Osteocyte (in vitro differentiated cells): ENCODE data around the gene FOXC2. TPM values are rescaled to one million over a fixed set of nuclear protein-coding genes. Genes with fewer than 3 reads are reported as not detected.

Source experiments
- DNase-seq: peaks from one replicate; pipeline ENCODE4 v3.0.0; 2021; ENCODE audit warnings: mixed read lengths; ENCODE audit not compliant: unreplicated experiment; ENCODE audit errors: extremely low spot score
- H3K27ac Mint-ChIP-seq: one replicate; pipeline ENCODE4 v1.8.0; 2021; ENCODE audit warnings: mild to moderate bottlenecking, mixed read lengths; ENCODE audit not compliant: unreplicated experiment
- H3K27me3 Mint-ChIP-seq: one replicate; pipeline ENCODE4 v1.8.0; 2021; ENCODE audit warnings: mixed read lengths; ENCODE audit not compliant: unreplicated experiment
- H3K36me3 Mint-ChIP-seq: one replicate; pipeline ENCODE4 v1.8.0; 2021; ENCODE audit warnings: mixed read lengths; ENCODE audit not compliant: unreplicated experiment
- H3K4me1 Mint-ChIP-seq: one replicate; pipeline ENCODE4 v1.8.0; 2021; ENCODE audit warnings: mixed read lengths; ENCODE audit not compliant: unreplicated experiment
- H3K4me3 Mint-ChIP-seq: one replicate; pipeline ENCODE4 v1.8.0; 2021; ENCODE audit warnings: mild to moderate bottlenecking, moderate library complexity, mixed read lengths; ENCODE audit not compliant: unreplicated experiment
- H3K9me3 Mint-ChIP-seq: one replicate; pipeline ENCODE4 v1.8.0; 2021; ENCODE audit warnings: mixed read lengths; ENCODE audit not compliant: unreplicated experiment
- total RNA-seq: library from RNA; stranded (reverse); gene quantifications from 2 replicates; pipeline ENCODE4 v1.2.1, GENCODE V29; 2021
- TF ChIP-seq, protein P1 (sequence below): fragments of 200-600 bp; sonication (generic); IDR thresholded peaks from 2 replicates; pipeline ENCODE4 v1.5.0; 2021; ENCODE audit warnings: antibody characterized with exemption, mild to moderate bottlenecking, moderate library complexity

Gene FOXC2
- total RNA-seq, 1 donor from 2014 or later: 93.4 TPM

DNA sequence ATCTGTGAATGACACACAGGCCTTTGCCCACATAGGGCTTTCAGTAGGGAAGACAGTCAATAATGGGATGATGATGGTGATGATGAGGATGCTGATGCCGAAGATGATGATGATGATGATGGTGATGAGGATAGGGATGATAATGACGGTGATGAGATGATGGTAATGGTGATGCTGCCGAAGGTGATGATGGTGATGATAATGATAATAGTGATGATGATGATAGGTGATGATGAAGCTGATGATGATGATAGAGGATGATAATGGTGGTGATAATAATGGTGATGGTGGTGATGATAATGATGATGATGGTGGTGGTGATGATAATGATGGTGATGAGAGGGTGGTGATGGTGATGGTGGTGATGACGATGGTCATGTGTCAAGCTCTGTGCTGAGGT is 24.6 kb downstream of the FOXC2 start:
- no peak overlapping the region for H3K27ac Mint-ChIP-seq
- no peak overlapping the region for H3K4me3 Mint-ChIP-seq
- DNase-seq: no peak
- TF ChIP-seq, protein P1, sequence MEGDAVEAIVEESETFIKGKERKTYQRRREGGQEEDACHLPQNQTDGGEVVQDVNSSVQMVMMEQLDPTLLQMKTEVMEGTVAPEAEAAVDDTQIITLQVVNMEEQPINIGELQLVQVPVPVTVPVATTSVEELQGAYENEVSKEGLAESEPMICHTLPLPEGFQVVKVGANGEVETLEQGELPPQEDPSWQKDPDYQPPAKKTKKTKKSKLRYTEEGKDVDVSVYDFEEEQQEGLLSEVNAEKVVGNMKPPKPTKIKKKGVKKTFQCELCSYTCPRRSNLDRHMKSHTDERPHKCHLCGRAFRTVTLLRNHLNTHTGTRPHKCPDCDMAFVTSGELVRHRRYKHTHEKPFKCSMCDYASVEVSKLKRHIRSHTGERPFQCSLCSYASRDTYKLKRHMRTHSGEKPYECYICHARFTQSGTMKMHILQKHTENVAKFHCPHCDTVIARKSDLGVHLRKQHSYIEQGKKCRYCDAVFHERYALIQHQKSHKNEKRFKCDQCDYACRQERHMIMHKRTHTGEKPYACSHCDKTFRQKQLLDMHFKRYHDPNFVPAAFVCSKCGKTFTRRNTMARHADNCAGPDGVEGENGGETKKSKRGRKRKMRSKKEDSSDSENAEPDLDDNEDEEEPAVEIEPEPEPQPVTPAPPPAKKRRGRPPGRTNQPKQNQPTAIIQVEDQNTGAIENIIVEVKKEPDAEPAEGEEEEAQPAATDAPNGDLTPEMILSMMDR: no peak
- peaks cover 36% of the 10 kb centered on the region for H3K4me1 Mint-ChIP-seq
- H3K36me3 Mint-ChIP-seq: peaks cover 6% of the 10 kb centered on the region
- no peaks in the 10 kb centered on the region for H3K9me3 Mint-ChIP-seq
- H3K27me3 Mint-ChIP-seq: no peaks in the 10 kb centered on the region

DNA sequence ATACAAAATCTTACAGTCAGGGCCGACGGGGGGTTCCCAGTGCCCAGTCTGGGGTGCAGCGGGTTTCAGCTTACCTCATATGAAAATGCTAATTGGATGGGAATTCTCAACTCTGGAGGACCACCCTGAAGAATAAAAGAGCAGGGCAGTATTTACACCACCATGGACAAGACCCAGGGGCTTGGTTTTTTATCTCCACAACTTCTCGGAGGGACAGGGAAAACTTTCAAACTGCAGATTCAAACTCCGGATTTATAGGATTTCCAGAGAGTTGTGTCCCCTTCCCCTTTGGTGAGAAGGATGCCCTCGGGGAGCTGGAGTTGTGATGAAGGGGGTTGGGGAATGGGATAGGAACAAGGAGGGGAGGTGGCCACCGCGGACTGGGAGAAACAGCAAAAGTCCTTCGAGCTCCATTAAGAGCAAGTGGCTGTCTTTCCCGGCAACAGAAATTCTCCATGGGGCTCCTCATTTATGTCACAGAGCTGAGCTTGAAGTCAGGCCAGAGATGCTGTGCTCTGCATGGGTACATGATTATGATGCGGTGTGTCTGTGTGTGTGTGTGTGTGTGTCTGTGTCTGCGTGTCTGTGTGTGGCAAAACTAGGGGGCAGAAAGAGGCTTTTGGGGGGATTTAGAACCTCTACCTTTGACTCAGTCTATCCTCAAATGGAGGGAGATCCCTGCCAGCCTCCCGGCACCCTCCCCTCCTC is 27.4 kb downstream of the FOXC2 start:
- DNase-seq: no peak
- H3K4me3 Mint-ChIP-seq: no peak overlapping the region
- H3K36me3 Mint-ChIP-seq: peaks cover 3% of the 10 kb centered on the region
- TF ChIP-seq, protein P1: no peak
- H3K9me3 Mint-ChIP-seq: no peaks in the 10 kb centered on the region
- H3K4me1 Mint-ChIP-seq: peaks cover 57% of the 10 kb centered on the region
- peak overlapping the region; percentile 56 for H3K27ac Mint-ChIP-seq
- no peaks in the 10 kb centered on the region for H3K27me3 Mint-ChIP-seq

DNA sequence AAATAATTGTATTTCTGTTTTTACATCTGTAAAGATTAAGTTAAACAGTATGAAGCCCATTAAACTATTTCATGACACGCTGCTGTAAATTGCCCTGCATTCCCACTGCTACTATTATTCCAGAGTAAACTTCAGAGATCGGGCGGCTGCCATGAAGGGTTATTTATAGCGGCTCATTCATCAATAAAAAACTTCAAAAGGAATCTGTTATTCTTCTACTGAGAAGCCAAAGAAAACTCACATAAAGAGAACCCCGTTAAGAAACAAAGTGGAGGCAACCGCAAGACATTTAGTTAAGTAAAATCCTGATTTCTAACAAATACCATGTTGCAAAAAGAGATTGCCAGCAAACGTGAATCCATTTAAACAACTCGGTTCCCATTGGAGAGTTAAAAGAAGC is 28.1 kb downstream of the FOXC2 start:
- H3K4me1 Mint-ChIP-seq: peaks cover 57% of the 10 kb centered on the region
- H3K4me3 Mint-ChIP-seq: no peak overlapping the region
- no peaks in the 10 kb centered on the region for H3K27me3 Mint-ChIP-seq
- TF ChIP-seq, protein P1: no peak
- peaks cover 3% of the 10 kb centered on the region for H3K36me3 Mint-ChIP-seq
- H3K27ac Mint-ChIP-seq: no peak overlapping the region
- DNase-seq: no peak
- H3K9me3 Mint-ChIP-seq: no peaks in the 10 kb centered on the region

DNA sequence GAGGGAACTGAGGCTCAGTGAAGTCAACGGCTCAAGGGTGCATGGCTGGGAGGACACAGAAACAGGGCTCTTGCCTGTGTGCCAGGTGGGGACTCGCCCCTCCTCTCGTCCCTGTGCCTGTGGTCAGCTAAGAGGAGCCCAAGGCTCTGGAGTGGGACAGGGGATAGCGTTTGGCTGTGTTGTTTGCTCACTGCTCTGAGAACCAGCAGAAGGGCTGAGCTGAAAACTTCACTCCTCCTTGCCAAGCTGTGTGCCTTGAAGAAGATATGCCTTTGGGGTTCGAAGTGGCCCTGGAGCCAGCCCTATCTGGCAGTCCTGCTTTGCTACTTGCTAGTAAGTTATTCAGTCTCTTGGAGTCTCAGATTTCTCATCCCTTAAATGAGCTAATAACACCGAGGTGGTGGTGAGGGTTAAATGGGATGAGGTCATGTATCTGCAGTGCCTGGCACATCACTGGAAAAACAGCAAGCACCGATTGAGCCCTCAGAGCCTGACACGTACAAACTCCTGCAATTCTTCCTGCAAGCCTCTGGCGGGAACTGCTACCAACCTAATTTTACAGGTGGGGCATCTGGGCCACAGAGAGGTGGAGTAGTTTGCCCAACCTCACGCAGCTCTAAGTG is 29.5 kb downstream of the FOXC2 start:
- Mint-ChIP-seq H3K27me3 (no peaks in the 10 kb centered on the region), H3K4me3 (no peak overlapping the region), H3K4me1 (peaks cover 60% of the 10 kb centered on the region), H3K36me3 (peaks cover 3% of the 10 kb centered on the region), H3K9me3 (no peaks in the 10 kb centered on the region), H3K27ac (peak overlapping the region; percentile 31)
- TF ChIP-seq, protein P1: no peak
- DNase-seq: no peak

DNA sequence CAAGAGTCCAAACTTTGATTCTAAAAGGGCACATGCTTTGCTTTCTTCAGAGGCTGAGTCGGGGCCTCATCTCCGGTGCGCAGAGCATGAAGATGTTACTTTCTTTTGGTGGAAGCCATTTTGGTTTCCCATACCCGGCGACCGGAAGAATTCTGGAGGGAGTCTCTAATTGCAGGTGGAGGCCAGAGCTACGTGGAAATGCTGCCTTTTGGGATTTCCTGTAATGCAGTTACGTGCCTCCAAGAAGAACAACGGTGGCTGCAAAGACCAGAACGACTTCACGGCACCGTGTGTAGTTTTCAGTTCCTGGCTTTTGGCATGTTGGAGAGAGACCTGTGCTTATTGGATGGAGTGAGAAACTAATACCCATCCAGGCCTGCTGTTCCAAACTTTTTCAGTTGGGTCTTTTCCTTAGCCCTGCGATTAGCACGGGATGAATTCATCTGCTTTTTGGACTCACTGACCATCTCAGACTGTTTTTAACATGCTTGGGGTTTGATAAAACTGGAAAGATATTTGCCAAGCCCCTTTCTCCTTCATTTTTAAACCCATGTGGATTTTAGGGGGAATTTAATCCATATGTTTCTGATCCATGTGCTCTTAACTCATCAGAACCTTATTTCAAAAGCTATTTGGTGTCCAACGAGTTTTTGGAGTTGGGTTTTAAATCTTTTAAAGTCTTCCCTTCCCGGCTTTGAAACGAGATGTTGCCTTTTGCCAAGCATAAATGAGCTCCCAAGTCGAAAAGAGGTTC is 30.7 kb downstream of the FOXC2 start:
- no peak for DNase-seq
- H3K27me3 Mint-ChIP-seq: no peaks in the 10 kb centered on the region
- H3K36me3 Mint-ChIP-seq: peaks cover 3% of the 10 kb centered on the region
- peaks cover 61% of the 10 kb centered on the region for H3K4me1 Mint-ChIP-seq
- TF ChIP-seq, protein P1: no peak
- H3K27ac Mint-ChIP-seq: peak overlapping the region; percentile 88
- H3K4me3 Mint-ChIP-seq: no peak overlapping the region
- H3K9me3 Mint-ChIP-seq: no peaks in the 10 kb centered on the region
